ENCODE results near the gene RAD51B. TPM values are rescaled to one million over a fixed set of nuclear protein-coding genes. Genes with fewer than 3 reads are reported as not detected.

RAD51B gene
- total RNA-seq, 1 experiment from 2014 or later, result 14.2 TPM

GRCh38 chr14:68593806-68594536, 774.4 kb downstream of the RAD51B start (continued):
- TF ChIP-seq PREB (CRISPR knock-in tag; IDR thresholded peaks at IDR 0.05; ENCODE audit: borderline replicate concordance) (no peak), SMAD4 (CRISPR knock-in tag; IDR thresholded peaks at IDR 0.05) (no peak)

- peaks cover 4% of the 10 kb centered on the region; the same call in 1 of the 2 replicates for H3K9me3 Mint-ChIP-seq
- DNase-seq (ENCODE audit: low spot score) (no peak), ATAC-seq (no peak)
- no peak overlapping the region for H3K27ac Mint-ChIP-seq
- H3K36me3 Mint-ChIP-seq, result no peaks in the 10 kb centered on the region
- ChIA-PET CTCF (no interaction called here), POLR2A (interaction anchor here (0.9 kb wide), 1 partner anchor 43 kb away, joined by 4 read pairs; no protein-coding TSS in a partner anchor)
- peaks cover 46% of the 10 kb centered on the region for H3K4me1 Mint-ChIP-seq
- no peak for TF ChIP-seq ZNF219 (CRISPR knock-in tag; IDR thresholded peaks at IDR 0.05; ENCODE audit: borderline replicate concordance)
- no peak overlapping the region for H3K4me3 Mint-ChIP-seq
- no peaks in the 10 kb centered on the region for H3K27me3 Mint-ChIP-seq (ENCODE audit: low read depth)
Measured at GRCh38 chr14:68594737-68595380, 775.3 kb downstream of the RAD51B start.

GRCh38 chr14:68596211-68596610, 776.6 kb downstream of the RAD51B start:
- H3K9me3 Mint-ChIP-seq, result peaks cover 4% of the 10 kb centered on the region; the same call in 1 of the 2 replicates
- peaks cover 38% of the 10 kb centered on the region for H3K4me1 Mint-ChIP-seq
- no peak for TF ChIP-seq CTCF (IDR thresholded peaks at IDR 0.05)
- TF ChIP-seq MAX (CRISPR knock-in tag; IDR thresholded peaks at IDR 0.05), result no peak
- no peak for TF ChIP-seq SP1 (CRISPR knock-in tag; conservative IDR thresholded peaks at IDR 0.05)
- TF ChIP-seq RORB (CRISPR knock-in tag; IDR thresholded peaks at IDR 0.05), result no peak
- TF ChIP-seq EMX1 (CRISPR knock-in tag; IDR thresholded peaks at IDR 0.05), result no peak
- no peak for TF ChIP-seq ZNF423 (CRISPR knock-in tag; IDR thresholded peaks at IDR 0.05)
- no peak for TF ChIP-seq E2F5 (CRISPR knock-in tag; IDR thresholded peaks at IDR 0.05)
- H3K27ac Mint-ChIP-seq, result no peak overlapping the region
- CTCF ChIA-PET, result no interaction called here
- H3K4me3 Mint-ChIP-seq, result no peak overlapping the region
- no peaks in the 10 kb centered on the region for H3K36me3 Mint-ChIP-seq
- DNase-seq (ENCODE audit: low spot score) (no peak), ATAC-seq (no peak)
- POLR2A ChIA-PET, result no interaction called here
- H3K27me3 Mint-ChIP-seq (ENCODE audit: low read depth), result no peaks in the 10 kb centered on the region

- Mint-ChIP-seq H3K27ac (no peak overlapping the region), H3K4me1 (peaks cover 41% of the 10 kb centered on the region), H3K27me3 (ENCODE audit: low read depth) (no peaks in the 10 kb centered on the region), H3K36me3 (no peaks in the 10 kb centered on the region), H3K9me3 (peaks cover 4% of the 10 kb centered on the region; the same call in 1 of the 2 replicates), H3K4me3 (no peak overlapping the region)
- ATAC-seq, result no peak
- DNase-seq (ENCODE audit: low spot score), result no peak
- POLR2A ChIA-PET, result no interaction called here
- TF ChIP-seq TEAD4 (CRISPR knock-in tag; IDR thresholded peaks at IDR 0.05) (no peak), ZSCAN18 (CRISPR knock-in tag; IDR thresholded peaks at IDR 0.05) (no peak), E2F4 (CRISPR knock-in tag; IDR thresholded peaks at IDR 0.05; ENCODE audit: borderline replicate concordance, low read depth) (no peak)
- CTCF ChIA-PET, result no interaction called here
Measured at GRCh38 chr14:68596701-68597100, 777.1 kb downstream of the RAD51B start.
